Measurements from ENCODE around the gene KNTC1.
"Not testable (repeated sequence)": the region's sequence is repeated elsewhere in the genome, so short reads cannot be mapped to it uniquely, and the experiment has no call there.

The KNTC1 gene

DNA sequence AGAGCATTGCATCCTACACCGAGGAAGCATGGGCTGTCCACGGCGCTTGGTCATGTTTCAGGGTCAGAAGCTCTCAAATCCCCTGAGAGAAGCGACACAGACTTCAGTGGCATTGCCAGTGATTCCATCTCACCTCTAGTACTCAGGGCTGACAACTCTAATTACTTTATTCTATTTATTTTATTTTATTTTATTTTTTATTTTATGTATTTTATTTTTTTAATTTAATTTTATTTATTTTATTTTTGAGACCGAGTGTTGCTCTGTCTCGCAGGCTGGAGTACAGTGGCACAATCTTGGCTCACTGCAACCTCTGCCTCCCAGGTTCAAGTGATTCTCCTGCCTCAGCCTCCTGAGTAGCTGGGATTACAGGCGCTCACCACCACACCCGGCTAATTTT, 126.2 kb downstream of the KNTC1 start:
- not testable (repeated sequence) for DNase-seq

DNA sequence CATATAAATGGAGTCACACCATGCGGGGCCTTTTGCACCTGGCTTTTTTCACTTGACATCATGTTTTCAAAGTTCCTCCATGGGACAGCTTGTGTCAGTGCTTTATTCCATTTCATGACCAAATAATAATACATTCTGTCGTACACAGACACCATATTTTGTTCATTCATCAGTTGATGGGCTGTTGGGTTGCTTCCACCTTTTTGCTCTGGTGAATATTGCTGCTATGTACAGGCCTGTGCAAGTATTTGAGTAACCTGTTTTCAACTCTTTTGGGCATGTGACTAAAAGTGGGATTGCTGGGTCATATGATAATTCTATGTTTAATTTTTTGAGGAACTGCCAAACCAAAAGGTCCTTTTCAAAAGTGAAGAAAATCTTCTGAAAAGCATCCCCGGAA, 129.2 kb downstream of the KNTC1 start:
- no peak for DNase-seq

DNA sequence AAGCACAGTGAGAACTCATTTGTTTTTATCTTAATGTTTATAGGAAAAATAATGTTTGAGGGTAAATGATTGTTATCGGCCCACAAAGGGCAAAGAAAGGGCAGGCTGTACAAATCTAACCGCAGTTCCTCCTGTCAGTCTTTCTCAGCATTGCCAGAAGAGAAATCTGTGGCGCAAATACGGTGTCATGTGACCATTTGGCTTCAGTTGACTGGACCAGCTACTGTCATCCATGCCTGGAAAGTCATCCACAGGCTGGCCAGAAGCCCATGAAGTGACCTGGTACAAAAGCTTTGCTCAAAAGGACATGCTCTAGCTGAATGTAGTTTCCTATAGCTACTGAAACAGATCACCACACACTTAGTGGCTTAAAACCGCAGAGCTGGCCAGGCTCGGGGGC, 132.5 kb downstream of the KNTC1 start:
- no peak for DNase-seq

DNA sequence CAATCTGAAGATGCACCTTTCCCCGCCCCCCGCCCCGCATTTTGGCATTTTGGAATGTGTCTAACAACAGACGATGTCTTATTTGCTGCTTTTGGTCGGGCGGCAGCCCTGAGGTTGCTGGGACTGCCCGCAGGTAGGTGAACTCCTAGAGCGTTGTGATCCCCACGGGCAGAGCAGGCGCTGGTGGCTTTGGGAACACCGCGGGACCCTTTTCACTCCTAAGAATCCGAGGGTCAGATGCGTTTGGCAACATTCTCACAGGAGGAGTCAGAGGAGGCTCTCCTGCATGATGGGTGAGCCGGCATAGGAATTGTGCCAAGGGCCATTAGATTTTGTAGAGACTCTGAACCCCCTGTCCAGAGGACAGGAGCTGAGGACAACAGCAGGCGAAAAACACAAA, 134.2 kb downstream of the KNTC1 start:
- no peak for DNase-seq

DNA sequence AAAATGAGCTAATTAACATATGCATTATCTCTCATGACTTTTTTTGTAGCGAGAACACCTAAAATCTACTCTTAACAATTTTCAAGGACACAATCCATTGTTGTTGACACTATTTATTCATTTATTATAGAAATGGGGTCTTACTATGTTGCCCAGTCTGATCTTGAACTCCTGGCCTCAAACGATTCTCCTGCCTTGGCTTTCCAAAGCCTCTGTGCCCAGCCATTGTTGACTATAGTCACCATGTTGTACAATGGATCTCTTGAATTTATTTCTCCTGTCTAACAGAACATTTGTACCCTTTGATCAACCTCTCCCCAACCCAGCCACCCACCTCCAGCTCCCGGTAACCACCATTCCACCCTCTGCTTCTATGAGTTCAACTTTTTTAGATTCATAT, 134.9 kb downstream of the KNTC1 start:
- DNase-seq: no peak

DNA sequence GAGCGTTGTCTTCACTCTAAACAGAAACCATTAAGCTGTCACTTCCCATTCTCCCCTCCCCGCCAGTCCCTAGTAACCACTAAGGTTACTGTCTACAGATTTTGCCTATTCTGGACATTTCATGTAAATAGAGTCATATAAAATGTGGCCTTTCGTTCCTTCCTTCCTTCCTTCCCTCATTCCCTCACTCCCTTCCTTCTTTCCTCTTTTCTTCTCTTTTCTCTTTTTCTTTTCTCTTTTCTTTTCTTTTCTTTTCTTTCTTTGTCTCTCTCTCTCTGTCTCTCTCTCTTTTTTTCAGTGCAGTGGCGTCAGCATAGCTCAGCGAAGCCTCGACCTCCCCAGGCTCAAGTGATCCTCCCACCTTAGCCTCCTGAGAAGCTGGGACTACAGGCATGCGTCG, 138.3 kb downstream of the KNTC1 start:
- no peak for DNase-seq

DNA sequence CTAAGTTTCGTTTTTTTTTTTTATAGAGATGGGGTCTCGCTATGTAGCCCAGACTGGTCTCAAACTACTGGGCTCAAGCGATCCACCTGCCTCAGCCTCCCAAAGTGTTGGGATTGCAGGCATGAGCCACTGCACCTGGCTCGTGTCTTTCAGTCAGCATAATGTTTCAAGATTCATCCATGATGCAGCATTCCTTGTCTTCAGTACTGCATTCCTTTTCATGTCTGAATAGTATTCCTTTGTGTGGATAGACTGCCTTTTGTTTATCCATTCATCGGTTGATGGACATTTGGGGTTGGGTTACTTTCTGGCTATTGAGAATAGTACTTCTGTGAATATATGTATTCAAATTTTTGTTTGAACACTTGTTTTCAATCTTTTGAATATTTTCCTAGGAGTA, 138.7 kb downstream of the KNTC1 start:
- no peak for DNase-seq

DNA sequence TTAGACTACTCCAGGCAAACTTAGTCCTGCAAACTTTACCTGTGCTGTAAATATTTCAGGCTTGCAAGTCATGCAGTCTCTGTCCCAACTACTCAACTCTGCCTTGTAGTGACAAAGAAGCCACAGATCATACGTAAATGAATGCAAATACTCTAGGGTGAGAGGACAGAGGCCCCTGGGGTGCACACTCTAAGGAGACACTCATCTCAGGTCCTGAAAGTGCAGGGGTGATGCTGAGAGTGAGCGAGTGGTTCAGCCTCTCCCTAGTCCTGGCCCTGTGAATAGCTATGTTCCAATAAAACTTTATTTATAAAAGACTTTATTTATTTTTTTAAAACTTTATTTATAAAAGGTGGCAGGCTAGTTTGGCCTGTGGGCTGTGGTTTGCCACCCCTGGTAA, 141.2 kb downstream of the KNTC1 start:
- no peak for DNase-seq

DNA sequence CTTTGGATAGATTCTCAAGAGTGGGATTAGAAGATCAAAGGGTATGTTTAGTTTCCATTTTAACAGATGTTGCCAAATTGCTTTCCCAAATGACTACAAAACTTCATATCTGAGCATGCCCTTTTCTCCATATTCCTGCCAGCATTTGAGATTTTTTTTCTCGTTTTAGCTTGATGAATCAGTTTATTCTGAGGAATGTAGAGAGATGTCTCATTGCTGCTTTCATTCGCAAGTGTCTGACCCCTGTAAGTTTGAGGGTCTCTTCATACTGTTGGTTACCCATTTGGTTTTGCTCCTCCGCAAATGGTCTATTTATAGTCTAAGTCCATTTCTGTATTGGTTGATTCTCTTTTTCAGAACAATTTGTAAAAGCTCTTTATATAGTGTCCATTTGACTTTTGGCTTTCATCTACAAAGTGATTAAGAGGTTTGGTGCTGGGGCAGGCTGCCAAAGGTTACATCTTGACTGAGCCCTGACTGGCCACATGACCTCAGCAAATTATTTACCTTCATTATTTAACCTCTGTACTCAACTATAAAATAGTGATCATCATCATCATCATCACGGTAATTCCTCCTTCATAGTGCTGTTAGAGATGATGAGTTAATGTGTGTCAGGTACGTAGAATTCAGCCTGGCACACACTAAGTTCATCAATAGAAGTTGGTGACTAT, 142.5 kb downstream of the KNTC1 start:
- no peak for DNase-seq

DNA sequence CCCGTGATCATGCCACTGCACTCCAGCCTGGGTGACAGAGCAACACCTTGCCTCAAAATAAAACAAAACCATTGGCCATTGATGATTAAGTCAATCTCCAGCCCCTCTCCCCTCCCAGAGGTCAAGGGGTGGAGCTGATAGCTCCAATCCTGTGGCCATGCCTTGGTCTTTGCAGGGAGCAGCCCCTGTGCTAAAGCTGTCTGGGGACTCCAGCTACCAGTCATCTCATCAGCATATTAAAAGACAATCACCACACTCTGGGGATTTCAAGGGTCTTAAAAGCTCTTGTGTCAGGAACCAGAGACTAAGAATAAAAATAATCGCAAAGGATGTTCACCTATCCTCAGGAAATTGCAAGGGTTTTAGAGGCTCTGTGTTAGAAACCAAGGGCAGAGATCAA, 145.5 kb downstream of the KNTC1 start:
- no peak for DNase-seq

Data from CD4-positive, alpha-beta T cell treated with Interleukin-21 for 1 hour (primary cell).